Memory B cell (primary cell): Measurements from ENCODE around the gene PPP3CB.

Experiments used
- ATAC-seq: fragments of 150-1000 bp; cut with Tn5 transposase; 2 replicates; pipeline ENCODE4 v1.10.0; 2021; ENCODE audit warnings: low read depth, mild to moderate bottlenecking, moderate library complexity
- DNase-seq, 2 donors: peaks; one replicate each; pipeline ENCODE4 v3.0.0; 2022; ENCODE audit warnings: low spot score in 2 of 2
- H3K27ac Mint-ChIP-seq: one replicate; pipeline ENCODE4 v1.8.0; 2022; ENCODE audit warnings: mild to moderate bottlenecking, moderate library complexity, mixed read lengths
- H3K27me3 Mint-ChIP-seq: one replicate; pipeline ENCODE4 v1.8.0; 2022; ENCODE audit warnings: mixed read lengths
- H3K36me3 Mint-ChIP-seq: one replicate; pipeline ENCODE4 v1.8.0; 2022; ENCODE audit warnings: mild to moderate bottlenecking, mixed read lengths
- H3K4me1 Mint-ChIP-seq: one replicate; pipeline ENCODE4 v1.8.0; 2022; ENCODE audit warnings: mixed read lengths
- H3K4me3 Mint-ChIP-seq: one replicate; pipeline ENCODE4 v1.8.0; 2022; ENCODE audit warnings: mild to moderate bottlenecking, moderate library complexity, mixed read lengths
- H3K9me3 Mint-ChIP-seq: one replicate; pipeline ENCODE4 v1.8.0; 2022; ENCODE audit warnings: mixed read lengths

Gene PPP3CB

DNA sequence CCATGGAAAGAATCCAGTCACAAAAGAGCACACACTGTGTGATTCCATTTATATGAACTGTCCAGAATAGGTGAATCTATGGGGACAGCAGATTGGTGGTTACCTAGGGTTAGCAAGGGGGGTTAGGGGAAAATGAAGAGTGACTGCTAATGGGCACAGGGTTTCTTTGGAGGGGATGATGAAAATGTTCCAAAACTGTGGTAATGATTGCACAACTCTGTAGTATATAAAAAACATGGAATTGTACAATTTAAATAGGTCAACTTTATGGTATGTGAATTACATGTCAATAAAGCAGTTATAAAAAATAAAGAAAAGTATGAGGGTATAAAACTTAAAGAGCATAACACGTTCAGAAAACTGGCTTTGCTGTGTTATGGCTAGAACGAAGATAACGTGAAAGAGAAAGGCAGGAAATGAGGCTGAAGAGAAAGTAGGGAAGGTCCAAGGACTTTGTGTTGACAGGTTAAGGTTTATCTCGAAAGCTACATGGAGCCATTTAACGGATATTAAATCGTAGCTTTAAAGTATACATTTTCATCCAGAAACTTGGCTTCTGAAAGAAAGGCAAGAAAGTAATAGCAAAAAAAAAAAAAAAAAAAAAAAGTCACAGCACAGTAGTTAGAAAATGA, 36.0 kb downstream of the PPP3CB start:
- no peaks in the 10 kb centered on the region for H3K9me3 Mint-ChIP-seq
- no peak for DNase-seq
- ATAC-seq: no peak
- no peak overlapping the region for H3K4me3 Mint-ChIP-seq
- peaks cover 2% of the 10 kb centered on the region for H3K4me1 Mint-ChIP-seq
- H3K27ac Mint-ChIP-seq: no peak overlapping the region
- H3K36me3 Mint-ChIP-seq: peaks cover 20% of the 10 kb centered on the region
- H3K27me3 Mint-ChIP-seq: no peaks in the 10 kb centered on the region

DNA sequence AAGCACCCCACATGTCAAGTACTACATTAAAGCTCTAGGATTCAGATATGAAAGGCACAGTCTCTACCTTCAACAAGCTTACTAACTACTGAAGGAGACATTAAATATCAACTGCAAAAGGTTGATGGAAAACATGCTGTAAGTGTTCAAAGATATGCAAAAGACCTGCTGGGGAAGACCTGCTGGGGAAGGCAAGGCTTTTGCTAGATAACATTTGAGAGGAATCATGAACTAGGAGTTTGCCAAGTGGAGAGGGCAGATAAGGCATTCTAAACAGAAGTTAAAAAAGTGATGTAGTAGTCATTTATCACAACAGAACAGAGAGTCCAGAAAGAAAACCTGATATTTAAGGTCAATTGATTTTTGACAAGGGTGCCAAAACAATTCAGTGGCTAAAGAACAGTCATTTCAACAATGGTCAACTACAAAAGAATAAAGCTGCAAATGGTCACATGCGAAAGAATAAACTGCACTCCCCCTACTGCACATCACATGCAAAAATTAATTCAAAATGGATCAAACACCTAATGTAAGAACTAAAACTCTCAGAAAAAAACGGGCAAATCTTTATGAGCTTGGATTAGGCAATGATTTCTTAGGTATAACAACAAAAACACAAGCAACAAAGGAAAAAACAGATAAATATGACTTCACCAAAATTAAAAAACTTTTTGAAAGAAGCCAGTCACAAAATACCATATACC, 39.5 kb downstream of the PPP3CB start:
- ATAC-seq: no peak
- no peak for DNase-seq
- no peaks in the 10 kb centered on the region for H3K27me3 Mint-ChIP-seq
- H3K27ac Mint-ChIP-seq: peak overlapping the region; percentile 23
- H3K4me3 Mint-ChIP-seq: no peak overlapping the region
- peaks cover 2% of the 10 kb centered on the region for H3K4me1 Mint-ChIP-seq
- no peaks in the 10 kb centered on the region for H3K9me3 Mint-ChIP-seq
- H3K36me3 Mint-ChIP-seq: peaks cover 18% of the 10 kb centered on the region

- Mint-ChIP-seq H3K4me1 (no peaks in the 10 kb centered on the region), H3K9me3 (no peaks in the 10 kb centered on the region), H3K4me3 (no peak overlapping the region), H3K36me3 (peaks cover 21% of the 10 kb centered on the region), H3K27ac (no peak overlapping the region), H3K27me3 (no peaks in the 10 kb centered on the region)
- ATAC-seq (no peak), DNase-seq (no peak)
Measured at GRCh38 chr10:73449113-73449512, 46.7 kb downstream of the PPP3CB start.

DNA sequence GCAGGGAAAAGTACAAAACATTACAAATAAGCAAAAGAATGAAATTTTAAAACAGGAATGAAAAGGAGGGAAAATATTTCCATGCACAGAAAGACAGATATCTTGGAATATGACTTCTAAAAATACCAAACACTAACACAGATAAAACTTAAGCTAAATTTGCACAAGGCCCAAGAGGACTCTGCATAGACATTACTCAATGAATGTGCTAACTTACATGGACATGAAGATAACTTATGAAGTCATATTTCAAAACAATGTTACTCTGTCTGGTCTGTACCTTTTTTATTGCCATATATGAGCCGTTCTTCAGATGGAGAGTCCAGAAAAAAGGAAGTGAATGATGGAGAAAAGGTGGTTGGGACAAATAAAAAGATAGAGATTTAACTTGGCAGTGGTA, 47.4 kb downstream of the PPP3CB start:
- peaks cover 18% of the 10 kb centered on the region for H3K36me3 Mint-ChIP-seq
- ATAC-seq: no peak
- H3K9me3 Mint-ChIP-seq: no peaks in the 10 kb centered on the region
- H3K4me1 Mint-ChIP-seq: no peaks in the 10 kb centered on the region
- H3K27me3 Mint-ChIP-seq: no peaks in the 10 kb centered on the region
- DNase-seq: no peak
- H3K4me3 Mint-ChIP-seq: no peak overlapping the region
- H3K27ac Mint-ChIP-seq: no peak overlapping the region

GRCh38 chr10:73446926-73447325, 48.9 kb downstream of the PPP3CB start:
- DNase-seq (no peak), ATAC-seq (no peak)
- no peak overlapping the region for H3K27ac Mint-ChIP-seq
- H3K27me3 Mint-ChIP-seq: no peaks in the 10 kb centered on the region
- peaks cover 18% of the 10 kb centered on the region for H3K36me3 Mint-ChIP-seq
- no peaks in the 10 kb centered on the region for H3K9me3 Mint-ChIP-seq
- H3K4me3 Mint-ChIP-seq: no peak overlapping the region
- peaks cover 3% of the 10 kb centered on the region for H3K4me1 Mint-ChIP-seq

GRCh38 chr10:73444457-73444856, 51.4 kb downstream of the PPP3CB start:
- DNase-seq (no peak), ATAC-seq (no peak)
- H3K27ac Mint-ChIP-seq: no peak overlapping the region
- H3K4me3 Mint-ChIP-seq: no peak overlapping the region
- H3K9me3 Mint-ChIP-seq: no peaks in the 10 kb centered on the region
- H3K4me1 Mint-ChIP-seq: peaks cover 3% of the 10 kb centered on the region
- peaks cover 19% of the 10 kb centered on the region for H3K36me3 Mint-ChIP-seq
- H3K27me3 Mint-ChIP-seq: no peaks in the 10 kb centered on the region

- ATAC-seq (no peak), DNase-seq (no peak)
- no peaks in the 10 kb centered on the region for H3K9me3 Mint-ChIP-seq
- H3K27ac Mint-ChIP-seq: peak overlapping the region; percentile 32
- no peak overlapping the region for H3K4me3 Mint-ChIP-seq
- peaks cover 3% of the 10 kb centered on the region for H3K4me1 Mint-ChIP-seq
- peaks cover 17% of the 10 kb centered on the region for H3K36me3 Mint-ChIP-seq
- no peaks in the 10 kb centered on the region for H3K27me3 Mint-ChIP-seq
Measured at GRCh38 chr10:73439605-73440312, 56.1 kb downstream of the PPP3CB start.

- ATAC-seq (no peak), DNase-seq (no peak)
- Mint-ChIP-seq H3K9me3 (no peaks in the 10 kb centered on the region), H3K27ac (peak overlapping the region; percentile 32), H3K4me1 (peaks cover 3% of the 10 kb centered on the region), H3K27me3 (no peaks in the 10 kb centered on the region), H3K36me3 (peaks cover 17% of the 10 kb centered on the region), H3K4me3 (no peak overlapping the region)
Measured at GRCh38 chr10:73439055-73439454, 56.8 kb downstream of the PPP3CB start.

DNA sequence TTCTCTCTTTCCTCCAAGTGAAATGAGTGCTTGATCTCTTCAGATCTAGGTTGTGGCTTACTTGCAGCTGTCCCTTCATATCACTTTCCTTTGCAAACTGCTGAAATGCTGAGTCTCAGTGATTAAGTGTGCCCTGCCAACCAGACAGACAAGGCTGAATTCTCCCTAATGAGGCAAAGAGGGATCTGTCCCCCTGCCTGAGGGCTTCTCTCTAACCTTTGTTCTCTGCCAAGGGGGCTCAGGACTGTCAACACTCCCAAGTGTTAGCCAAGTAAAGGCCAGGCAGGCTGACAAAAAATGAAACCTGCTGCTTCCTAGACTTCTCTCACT, 62.3 kb downstream of the PPP3CB start, which contains the start of gene MSS51:
Gene MSS51, minus strand, starts transcription at position 24 of the 330 bp plus-strand sequence. CDS start 5,277 bp downstream, outside the sequence.
- ATAC-seq (no peak), DNase-seq (no peak)
- Mint-ChIP-seq H3K27me3 (no peaks in the 10 kb centered on the region), H3K4me1 (no peaks in the 10 kb centered on the region), H3K4me3 (no peak within 1 kb of the TSS), H3K36me3 (peaks cover 10% of the 10 kb centered on the region), H3K27ac (peak within 1 kb of the TSS; percentile 21), H3K9me3 (no peaks in the 10 kb centered on the region)

- Mint-ChIP-seq H3K27ac (peak overlapping the region; percentile 21), H3K27me3 (no peaks in the 10 kb centered on the region), H3K4me3 (no peak overlapping the region), H3K4me1 (no peaks in the 10 kb centered on the region), H3K36me3 (peaks cover 8% of the 10 kb centered on the region), H3K9me3 (no peaks in the 10 kb centered on the region)
- DNase-seq (no peak), ATAC-seq (no peak)
Measured at GRCh38 chr10:73432646-73433537, 62.9 kb downstream of the PPP3CB start.

DNA sequence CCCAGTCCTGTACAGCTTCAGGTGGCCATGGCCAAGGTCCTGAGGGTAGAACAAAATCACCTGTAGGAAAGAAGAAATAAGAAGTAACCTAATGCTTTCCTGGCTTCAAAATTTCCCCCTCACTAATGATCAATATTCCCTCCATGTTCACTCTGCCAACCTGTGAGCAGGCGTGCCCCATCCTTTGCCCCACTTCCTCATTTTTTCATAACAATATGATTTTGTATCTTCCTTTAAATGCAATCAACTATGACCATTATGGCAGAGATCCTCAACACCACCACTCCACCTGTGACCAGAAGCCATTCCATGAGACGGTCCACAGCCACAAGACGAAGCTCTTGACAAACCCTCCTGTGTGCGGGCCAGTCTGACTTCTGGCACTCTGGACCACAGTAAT, 69.5 kb downstream of the PPP3CB start:
- Mint-ChIP-seq H3K4me3 (no peak overlapping the region), H3K27ac (peak overlapping the region; percentile 4), H3K27me3 (no peaks in the 10 kb centered on the region)

GRCh38 chr10:73424478-73424877, 71.3 kb downstream of the PPP3CB start:
- DNase-seq (no peak), ATAC-seq (no peak)
- Mint-ChIP-seq H3K4me1 (peaks cover 12% of the 10 kb centered on the region), H3K9me3 (no peaks in the 10 kb centered on the region), H3K27me3 (no peaks in the 10 kb centered on the region), H3K4me3 (no peak overlapping the region), H3K36me3 (peaks cover 25% of the 10 kb centered on the region), H3K27ac (peak overlapping the region; percentile 41)

More for the DNA sequence above, 69.5 kb downstream of the PPP3CB start:
- DNase-seq (no peak), ATAC-seq (peak; percentile 94)
- Mint-ChIP-seq H3K4me1 (peaks cover 12% of the 10 kb centered on the region), H3K36me3 (peaks cover 27% of the 10 kb centered on the region), H3K9me3 (no peaks in the 10 kb centered on the region)

GRCh38 chr10:73423309-73423708, 72.5 kb downstream of the PPP3CB start:
- ATAC-seq (no peak), DNase-seq (no peak)
- Mint-ChIP-seq H3K9me3 (no peaks in the 10 kb centered on the region), H3K4me1 (peaks cover 12% of the 10 kb centered on the region), H3K27me3 (no peaks in the 10 kb centered on the region), H3K4me3 (no peak overlapping the region), H3K36me3 (peaks cover 25% of the 10 kb centered on the region), H3K27ac (peak overlapping the region; percentile 43)

GRCh38 chr10:73416571-73416970, 79.3 kb downstream of the PPP3CB start:
- Mint-ChIP-seq H3K9me3 (no peaks in the 10 kb centered on the region), H3K27me3 (no peaks in the 10 kb centered on the region), H3K4me3 (no peak overlapping the region), H3K27ac (no peak overlapping the region), H3K36me3 (no peaks in the 10 kb centered on the region), H3K4me1 (peaks cover 12% of the 10 kb centered on the region)
- no peak for ATAC-seq
- no peak for DNase-seq
